Measurements from ENCODE around the gene CTR9. TPM values are rescaled to one million over a fixed set of nuclear protein-coding genes. Genes with fewer than 3 reads are reported as not detected.

The CTR9 gene
- total and polyA plus RNA-seq, 2 of the 13 experiments (the other 11 are each of a cell fraction or from before 2014, with no cell fraction given) = 6.6 to 22.1 TPM

GRCh38 chr11:10808553-10809372, 57.7 kb downstream of the CTR9 start, which contains the start of gene EIF4G2 (continued):
- TF ChIP-seq TGIF2 (CRISPR knock-in tag; IDR thresholded peaks at IDR 0.05) (no peak), ZNF790 (CRISPR knock-in tag; IDR thresholded peaks at IDR 0.05; ENCODE audit: borderline replicate concordance) (0 out of 2 replicates have a peak, but pooled peaks have one; percentile 62), NONO (IDR thresholded peaks at IDR 0.05) (no peak), NONO (CRISPR knock-in tag; conservative IDR thresholded peaks at IDR 0.05) (peak; percentile 93), TCF12 (IDR thresholded peaks at IDR 0.05) (no peak), TCF12 (CRISPR knock-in tag; IDR thresholded peaks at IDR 0.05) (peak; percentile 74; the same call in 1 of the 2 replicates), ZNF891 (CRISPR knock-in tag; IDR thresholded peaks at IDR 0.05) (peak; percentile 84), ZNF737 (CRISPR knock-in tag; IDR thresholded peaks at IDR 0.05; ENCODE audit: borderline replicate concordance) (0 out of 2 replicates have a peak, but pooled peaks have one; percentile 55), POLR2AphosphoS2 (IDR thresholded peaks at IDR 0.05; ENCODE audit: low read depth, low read length) (peak; percentile 96), THAP9 (CRISPR knock-in tag; IDR thresholded peaks at IDR 0.05; ENCODE audit: borderline replicate concordance) (peak; percentile 80), NR2F6 (IDR thresholded peaks at IDR 0.05) (no peak), NR2F6 (CRISPR knock-in tag; IDR thresholded peaks at IDR 0.05) (peak; percentile 41; the same call in 1 of the 2 replicates), ZNF124 (CRISPR knock-in tag; IDR thresholded peaks at IDR 0.05) (peak; percentile 48; the same call in 1 of the 2 replicates), TBX2 (CRISPR knock-in tag; IDR thresholded peaks at IDR 0.05; ENCODE audit: borderline replicate concordance) (peak; percentile 30), GLMP (CRISPR knock-in tag; IDR thresholded peaks at IDR 0.05; ENCODE audit: borderline replicate concordance) (no peak; the same call in 1 of the 2 replicates), ASH2L (IDR thresholded peaks at IDR 0.05; ENCODE audit: insufficient read length, low read depth, low read length) (peak; percentile 68), SP140L (CRISPR knock-in tag; IDR thresholded peaks at IDR 0.05; ENCODE audit: borderline replicate concordance) (no peak), AGO1 (IDR thresholded peaks at IDR 0.05; ENCODE audit: low read depth, low read length, poor library complexity, severe bottlenecking) (peak; percentile 100), ISL2 (CRISPR knock-in tag; IDR thresholded peaks at IDR 0.05) (no peak; the same call in 1 of the 2 replicates), GABPB1 (CRISPR knock-in tag; IDR thresholded peaks at IDR 0.05) (peak; percentile 66; the same call in 1 of the 2 replicates), ATF7-NPFF (CRISPR knock-in tag; IDR thresholded peaks at IDR 0.05; ENCODE audit: low read depth) (peak; percentile 44; the same call in 1 of the 2 replicates)
- TF ChIP-seq, protein P1, sequence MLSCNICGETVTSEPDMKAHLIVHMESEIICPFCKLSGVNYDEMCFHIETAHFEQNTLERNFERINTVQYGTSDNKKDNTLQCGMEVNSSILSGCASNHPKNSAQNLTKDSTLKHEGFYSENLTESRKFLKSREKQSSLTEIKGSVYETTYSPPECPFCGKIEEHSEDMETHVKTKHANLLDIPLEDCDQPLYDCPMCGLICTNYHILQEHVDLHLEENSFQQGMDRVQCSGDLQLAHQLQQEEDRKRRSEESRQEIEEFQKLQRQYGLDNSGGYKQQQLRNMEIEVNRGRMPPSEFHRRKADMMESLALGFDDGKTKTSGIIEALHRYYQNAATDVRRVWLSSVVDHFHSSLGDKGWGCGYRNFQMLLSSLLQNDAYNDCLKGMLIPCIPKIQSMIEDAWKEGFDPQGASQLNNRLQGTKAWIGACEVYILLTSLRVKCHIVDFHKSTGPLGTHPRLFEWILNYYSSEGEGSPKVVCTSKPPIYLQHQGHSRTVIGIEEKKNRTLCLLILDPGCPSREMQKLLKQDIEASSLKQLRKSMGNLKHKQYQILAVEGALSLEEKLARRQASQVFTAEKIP (CRISPR knock-in tag; IDR thresholded peaks at IDR 0.05; ENCODE audit: borderline replicate concordance) = no peak

Measured in HepG2 (cell line).